Hepatocyte (in vitro differentiated cells): ENCODE results near the gene B4GALT7. TPM values are rescaled to one million over a fixed set of nuclear protein-coding genes. Genes with fewer than 3 reads are reported as not detected.

Source experiments
- DNase-seq: peaks from one replicate; pipeline ENCODE4 v3.0.0-alpha.2; 2016; ENCODE audit warnings: low spot score
- H2AFZ ChIP-seq: fragments of 200-600 bp; sonication (generic); 2 replicates; pipeline ENCODE4 v1.6.0; 2016; ENCODE audit warnings: antibody characterized with exemption, mild to moderate bottlenecking
- H3K27ac ChIP-seq: fragments of 200-600 bp; sonication (generic); 2 replicates; pipeline ENCODE4 v1.5.1; 2016; ENCODE audit warnings: mild to moderate bottlenecking
- H3K27me3 ChIP-seq: fragments of 200-600 bp; sonication (generic); 2 replicates; pipeline ENCODE4 v1.6.1; 2016
- H3K36me3 ChIP-seq: fragments of 200-600 bp; sonication (generic); replicated peaks from 2 replicates; pipeline ENCODE4 v1.5.1; 2016; ENCODE audit warnings: low read depth; ENCODE audit not compliant: insufficient read depth
- H3K4me1 ChIP-seq: fragments of 200-600 bp; sonication (generic); 2 replicates; pipeline ENCODE4 v1.5.1; 2016; ENCODE audit warnings: mild to moderate bottlenecking, moderate library complexity; ENCODE audit not compliant: insufficient read depth
- H3K4me2 ChIP-seq: fragments of 200-600 bp; sonication (generic); 2 replicates; pipeline ENCODE4 v1.6.0; 2016
- H3K4me3 ChIP-seq: fragments of 200-600 bp; sonication (generic); 2 replicates; pipeline ENCODE4 v1.5.1; 2016; ENCODE audit warnings: mild to moderate bottlenecking
- H3K79me2 ChIP-seq: fragments of 200-600 bp; sonication (generic); 2 replicates; pipeline ENCODE4 v1.6.0; 2017; ENCODE audit warnings: mild to moderate bottlenecking
- H3K9me2 ChIP-seq: fragments of 200-600 bp; sonication (generic); replicated peaks from 2 replicates; pipeline ENCODE4 v1.6.0; 2017; ENCODE audit warnings: mild to moderate bottlenecking; ENCODE audit not compliant: insufficient read depth
- H3K9me3 ChIP-seq: fragments of 200-600 bp; sonication (generic); 2 replicates; pipeline ENCODE4 v1.5.1; 2016; ENCODE audit warnings: low read depth, mild to moderate bottlenecking
- H4K20me1 ChIP-seq: fragments of 200-600 bp; sonication (generic); 2 replicates; pipeline ENCODE4 v1.6.0; 2016; ENCODE audit warnings: mild to moderate bottlenecking; ENCODE audit not compliant: insufficient read depth, poor library complexity, severe bottlenecking
- EZH2 ChIP-seq: fragments of 200-600 bp; sonication (generic); IDR thresholded peaks from 2 replicates; pipeline ENCODE4 v1.6.1; 2016; ENCODE audit warnings: antibody characterized with exemption, mild to moderate bottlenecking, borderline replicate concordance
- EZH2phosphoT487 ChIP-seq: fragments of 200-600 bp; sonication (generic); IDR thresholded peaks from one replicate; pipeline ENCODE4 v1.6.1; 2018; ENCODE audit warnings: antibody characterized with exemption, mild to moderate bottlenecking, low read depth, moderate library complexity; ENCODE audit not compliant: unreplicated experiment, severe bottlenecking
- WGBS: methylation state at CpG from one replicate; pipeline ENCODE4 v1.1.6; 2016; ENCODE audit warnings: low lambda C conversion rate; ENCODE audit errors: missing lambda C conversion rate; 5-methylcytosine and 5-hydroxymethylcytosine counted together
- polyA plus RNA-seq: library from polyadenylated mRNA; unstranded; fragments of >200 nt; fragmentation: Nextera tagmentation; extraction: Ambion mirVana; gene quantifications from 2 replicates; pipeline ENCODE4 v1.2.1, GENCODE V29; 2016
- total RNA-seq: library from RNA; depleted of rRNA; stranded (reverse); fragments of >200 nt; gene quantifications from 2 replicates; pipeline ENCODE4 v1.2.3, GENCODE V29; 2014
- TF ChIP-seq, protein P1 (sequence below): fragments of 200-600 bp; sonication (generic); IDR thresholded peaks from 2 replicates; pipeline ENCODE4 v1.5.1; 2016; ENCODE audit warnings: antibody characterized with exemption, mild to moderate bottlenecking; ENCODE audit not compliant: poor library complexity

B4GALT7 gene
- total and polyA plus RNA-seq, 2 experiments from 2014 or later, result 28.5 to 60.7 TPM

DNA sequence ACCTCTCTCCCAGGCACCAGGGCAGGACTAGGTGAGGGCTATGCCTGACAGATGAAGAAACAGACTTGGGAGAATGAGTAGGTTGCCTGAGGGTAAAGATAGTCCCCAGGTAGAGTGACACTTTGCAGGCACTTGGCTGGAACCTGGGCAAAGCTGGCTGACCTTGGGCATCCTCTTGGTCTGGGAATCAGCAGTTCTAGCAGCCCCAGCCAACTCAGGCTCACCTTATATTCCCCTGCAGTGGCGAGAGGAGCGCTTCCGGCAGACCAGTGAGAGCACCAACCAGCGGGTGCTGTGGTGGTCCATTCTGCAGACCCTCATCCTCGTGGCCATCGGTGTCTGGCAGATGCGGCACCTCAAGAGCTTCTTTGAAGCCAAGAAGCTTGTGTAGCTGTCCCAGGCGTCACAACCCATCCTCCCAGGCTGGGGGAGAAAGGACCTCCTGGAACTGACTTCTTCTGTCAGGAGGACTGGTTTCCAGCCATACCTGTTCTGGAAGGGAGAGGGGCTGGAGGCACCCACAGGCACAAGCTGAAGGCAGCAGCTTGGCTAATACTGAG, 4.8 kb upstream of the B4GALT7 start:
- H4K20me1 ChIP-seq, result no peaks in the 10 kb centered on the region
- peaks cover 18% of the 10 kb centered on the region for H3K79me2 ChIP-seq
- TF ChIP-seq EZH2phosphoT487 (no peak), EZH2 (no peak)
- TF ChIP-seq, protein P1, sequence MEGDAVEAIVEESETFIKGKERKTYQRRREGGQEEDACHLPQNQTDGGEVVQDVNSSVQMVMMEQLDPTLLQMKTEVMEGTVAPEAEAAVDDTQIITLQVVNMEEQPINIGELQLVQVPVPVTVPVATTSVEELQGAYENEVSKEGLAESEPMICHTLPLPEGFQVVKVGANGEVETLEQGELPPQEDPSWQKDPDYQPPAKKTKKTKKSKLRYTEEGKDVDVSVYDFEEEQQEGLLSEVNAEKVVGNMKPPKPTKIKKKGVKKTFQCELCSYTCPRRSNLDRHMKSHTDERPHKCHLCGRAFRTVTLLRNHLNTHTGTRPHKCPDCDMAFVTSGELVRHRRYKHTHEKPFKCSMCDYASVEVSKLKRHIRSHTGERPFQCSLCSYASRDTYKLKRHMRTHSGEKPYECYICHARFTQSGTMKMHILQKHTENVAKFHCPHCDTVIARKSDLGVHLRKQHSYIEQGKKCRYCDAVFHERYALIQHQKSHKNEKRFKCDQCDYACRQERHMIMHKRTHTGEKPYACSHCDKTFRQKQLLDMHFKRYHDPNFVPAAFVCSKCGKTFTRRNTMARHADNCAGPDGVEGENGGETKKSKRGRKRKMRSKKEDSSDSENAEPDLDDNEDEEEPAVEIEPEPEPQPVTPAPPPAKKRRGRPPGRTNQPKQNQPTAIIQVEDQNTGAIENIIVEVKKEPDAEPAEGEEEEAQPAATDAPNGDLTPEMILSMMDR, result no peak
- 99% methylated on average over 8 of the region's 8 CpGs for WGBS
- H3K9me3 ChIP-seq, result no peaks in the 10 kb centered on the region
- no peak for DNase-seq
- H3K36me3 ChIP-seq, result no peaks in the 10 kb centered on the region
- H3K4me1 ChIP-seq, result peaks cover 7% of the 10 kb centered on the region
- no peak overlapping the region for H2AFZ ChIP-seq
- no peaks in the 10 kb centered on the region for H3K9me2 ChIP-seq
- H3K4me3 ChIP-seq, result no peak overlapping the region
- H3K27ac ChIP-seq, result no peak overlapping the region
- no peak overlapping the region for H3K4me2 ChIP-seq
- H3K27me3 ChIP-seq, result no peaks in the 10 kb centered on the region

DNA sequence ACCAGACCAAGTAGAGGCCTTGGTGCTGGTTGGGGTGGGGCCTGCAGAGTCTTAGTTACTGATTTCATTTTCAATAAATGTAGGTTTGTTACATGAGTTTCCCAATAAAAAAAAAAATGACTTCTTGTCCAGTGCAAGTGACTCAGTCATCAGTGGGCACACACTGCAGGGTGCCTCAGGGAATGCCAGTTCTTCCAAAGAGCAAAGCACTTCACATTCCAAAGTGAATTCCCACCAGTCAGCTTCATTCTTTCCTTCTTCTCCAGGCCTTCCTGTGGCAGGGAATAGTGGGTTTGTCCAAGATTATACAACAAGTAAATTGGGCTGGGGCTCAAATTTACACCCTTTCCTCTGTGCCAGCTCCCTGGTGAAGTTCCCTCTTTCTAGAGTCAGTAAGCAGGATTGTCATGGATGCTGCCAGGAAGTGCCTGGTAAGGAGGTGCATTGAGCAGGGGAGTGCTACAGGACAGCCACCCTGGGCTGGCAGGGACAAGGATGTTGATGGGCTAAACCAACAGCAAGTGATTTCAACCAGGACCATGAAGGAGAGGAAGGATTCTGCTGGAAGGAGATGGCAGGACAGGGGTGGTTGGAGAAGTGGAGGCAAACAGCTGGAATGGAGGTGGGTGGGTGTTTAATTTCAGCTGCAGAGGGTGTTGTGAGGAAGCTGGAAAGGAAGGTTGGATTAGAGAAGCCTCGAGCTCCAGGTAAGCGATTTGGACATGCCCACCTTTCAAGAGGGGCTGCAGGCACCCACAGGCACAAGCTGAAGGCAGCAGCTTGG, 3.7 kb upstream of the B4GALT7 start:
- Histone ChIP-seq H3K4me3 (no peak overlapping the region), H4K20me1 (no peaks in the 10 kb centered on the region), H3K27ac (no peak overlapping the region), H3K79me2 (peaks cover 25% of the 10 kb centered on the region), H3K36me3 (no peaks in the 10 kb centered on the region), H3K9me2 (no peaks in the 10 kb centered on the region), H3K27me3 (no peaks in the 10 kb centered on the region), H3K4me2 (no peak overlapping the region), H3K4me1 (peaks cover 11% of the 10 kb centered on the region), H3K9me3 (no peaks in the 10 kb centered on the region), H2AFZ (no peak overlapping the region)
- 94% methylated on average over 2 of the region's 2 CpGs for WGBS
- DNase-seq, result no peak
- TF ChIP-seq EZH2 (no peak), EZH2phosphoT487 (no peak)
- TF ChIP-seq, protein P1, result no peak

DNA sequence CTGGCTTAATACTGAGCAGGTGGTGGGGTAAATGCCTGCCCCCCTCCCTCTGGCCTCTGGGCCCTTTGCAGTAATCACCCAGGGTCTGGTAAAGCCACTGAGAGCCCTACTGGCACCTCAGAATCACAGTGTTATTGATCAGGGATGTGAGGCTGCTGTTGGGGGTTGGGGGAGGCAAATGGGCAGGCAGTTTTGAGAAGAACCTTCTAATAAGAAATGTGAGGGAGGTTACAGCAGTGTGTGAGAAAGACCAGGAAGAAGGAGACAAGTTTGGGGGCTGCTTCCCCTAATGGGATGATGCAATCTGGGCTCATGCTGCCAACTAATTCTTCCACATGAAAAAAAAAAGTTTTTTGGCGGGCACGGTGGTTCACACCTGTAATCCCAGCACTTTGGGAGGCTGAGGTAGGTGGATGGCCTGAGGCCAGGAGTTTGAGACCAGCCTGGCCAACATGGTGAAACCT, 3.1 kb upstream of the B4GALT7 start:
- Histone ChIP-seq H3K9me3 (no peaks in the 10 kb centered on the region), H3K4me3 (no peak overlapping the region), H4K20me1 (no peaks in the 10 kb centered on the region), H3K9me2 (no peaks in the 10 kb centered on the region), H3K4me2 (no peak overlapping the region), H3K27me3 (no peaks in the 10 kb centered on the region), H3K79me2 (peaks cover 32% of the 10 kb centered on the region), H2AFZ (no peak overlapping the region), H3K27ac (no peak overlapping the region), H3K4me1 (peaks cover 15% of the 10 kb centered on the region), H3K36me3 (no peaks in the 10 kb centered on the region)
- TF ChIP-seq EZH2phosphoT487 (no peak), EZH2 (no peak)
- TF ChIP-seq, protein P1, result no peak
- DNase-seq, result no peak
- 100% methylated on average over 2 of the region's 2 CpGs for WGBS
